HL-60 (cell line): ENCODE measurements around the gene ITGA2B.

Experiments used
- DNase-seq, 2 experiments: peaks; one replicate each; pipeline ENCODE4 v3.0.0-alpha.2; 2010 to 2020; ENCODE audit warnings: low read depth in 1 of 2, low spot score in 1 of 2
- H3K27ac ChIP-seq: fragments of 250-450 bp; sonication (Bioruptor Pico); replicated peaks from 2 replicates; pipeline ENCODE4 v1.5.1; 2020; ENCODE audit warnings: mild to moderate bottlenecking, moderate library complexity
- H3K27me3 ChIP-seq: fragments of 250-450 bp; sonication (Bioruptor Pico); 2 replicates; pipeline ENCODE4 v1.5.1; 2021; ENCODE audit warnings: mild to moderate bottlenecking, moderate library complexity; ENCODE audit not compliant: insufficient read depth, poor library complexity, severe bottlenecking
- H3K4me3 ChIP-seq: replicated peaks from 2 replicates; pipeline ENCODE4 v1.5.1; 2011; ENCODE audit warnings: mild to moderate bottlenecking, control low read depth, low read length; ENCODE audit not compliant: insufficient read depth
- CTCF ChIP-seq: IDR thresholded peaks from one replicate; pipeline ENCODE4 v1.5.1; 2011; ENCODE audit warnings: low read length, control low read depth, inconsistent platforms; ENCODE audit not compliant: insufficient read depth
- GABPA ChIP-seq: IDR thresholded peaks from 2 replicates; pipeline ENCODE4 v1.6.1; 2012; ENCODE audit warnings: low read depth
- POLR2AphosphoS5 ChIP-seq: IDR thresholded peaks from 2 replicates; pipeline ENCODE4 v1.6.1; 2012; ENCODE audit warnings: low read depth
- REST ChIP-seq: IDR thresholded peaks from 2 replicates; pipeline ENCODE4 v1.6.1; 2012; ENCODE audit warnings: low read depth; ENCODE audit not compliant: insufficient replicate concordance

ITGA2B gene

GRCh38 chr17:44322236-44322895 lies 67.1 kb downstream of the ITGA2B start:
- Histone ChIP-seq H3K27ac (no peak overlapping the region), H3K27me3 (peaks cover under 1% of the 10 kb centered on the region), H3K4me3 (no peak overlapping the region)
- no peak for DNase-seq
- TF ChIP-seq GABPA, result no peak
- TF ChIP-seq POLR2AphosphoS5, result no peak
- TF ChIP-seq CTCF, result no peak
- TF ChIP-seq REST, result no peak
